Measurements from ENCODE around the gene SPOCK1. TPM values are rescaled to one million over a fixed set of nuclear protein-coding genes. Genes with fewer than 3 reads are reported as not detected.
A peak's percentile ranks its signal among the peaks of the same experiment; 100 is the strongest.

SPOCK1 gene
- total RNA-seq, 1 donor from 2014 or later: 8.4 TPM

- no peaks in the 10 kb centered on the region for H3K27me3 ChIP-seq (ENCODE audit: low read depth)
- intact Hi-C loops (cut with DNase I): no loop called here
Measured at GRCh38 chr5:137383909-137384308, 115.2 kb downstream of the SPOCK1 start.

GRCh38 chr5:137381555-137381954 is 117.6 kb downstream of the SPOCK1 start:
- no peaks in the 10 kb centered on the region for H3K4me1 ChIP-seq
- intact Hi-C loops (cut with DNase I): no loop called here
- H3K27ac ChIP-seq: no peak overlapping the region
- H3K27me3 ChIP-seq (ENCODE audit: low read depth): peaks cover 3% of the 10 kb centered on the region
- H3K9me3 ChIP-seq: peaks cover 6% of the 10 kb centered on the region
- no peak overlapping the region for H3K4me3 ChIP-seq
- H3K36me3 ChIP-seq: no peaks in the 10 kb centered on the region
- DNase-seq (no peak), ATAC-seq (no peak)
- no peak for TF ChIP-seq CTCF (IDR thresholded peaks at IDR 0.05)

More at GRCh38 chr5:137383909-137384308, 115.2 kb downstream of the SPOCK1 start:
- H3K9me3 ChIP-seq: peaks cover 6% of the 10 kb centered on the region
- TF ChIP-seq CTCF (IDR thresholded peaks at IDR 0.05): no peak
- no peaks in the 10 kb centered on the region for H3K36me3 ChIP-seq
- H3K27ac ChIP-seq: no peak overlapping the region
- ATAC-seq (no peak), DNase-seq (no peak)
- no peak overlapping the region for H3K4me3 ChIP-seq
- no peaks in the 10 kb centered on the region for H3K4me1 ChIP-seq

- DNase-seq (no peak), ATAC-seq (no peak)
- Histone ChIP-seq H3K27me3 (ENCODE audit: low read depth) (peaks cover 3% of the 10 kb centered on the region), H3K36me3 (no peaks in the 10 kb centered on the region), H3K4me3 (no peak overlapping the region), H3K9me3 (peaks cover 6% of the 10 kb centered on the region), H3K27ac (no peak overlapping the region), H3K4me1 (no peaks in the 10 kb centered on the region)
- TF ChIP-seq CTCF (IDR thresholded peaks at IDR 0.05): no peak
- intact Hi-C loops (cut with DNase I): no loop called here
Measured at GRCh38 chr5:137379555-137380286, 119.4 kb downstream of the SPOCK1 start.

GRCh38 chr5:137375741-137376526 is 123.2 kb downstream of the SPOCK1 start:
- intact Hi-C loops (cut with DNase I): no loop called here
- peaks cover 3% of the 10 kb centered on the region for H3K27me3 ChIP-seq (ENCODE audit: low read depth)
- H3K27ac ChIP-seq: no peak overlapping the region
- H3K36me3 ChIP-seq: no peaks in the 10 kb centered on the region
- DNase-seq: peak; percentile 82
- no peak for TF ChIP-seq CTCF (IDR thresholded peaks at IDR 0.05)
- no peak overlapping the region for H3K4me3 ChIP-seq
- H3K4me1 ChIP-seq: no peaks in the 10 kb centered on the region
- no peaks in the 10 kb centered on the region for H3K9me3 ChIP-seq
- peak; percentile 83 to 88 for ATAC-seq

- TF ChIP-seq CTCF (IDR thresholded peaks at IDR 0.05): no peak
- H3K4me3 ChIP-seq: no peak overlapping the region
- intact Hi-C loops (cut with DNase I): no loop called here
- H3K27me3 ChIP-seq (ENCODE audit: low read depth): peaks cover 3% of the 10 kb centered on the region
- ATAC-seq: no peak
- no peaks in the 10 kb centered on the region for H3K9me3 ChIP-seq
- H3K27ac ChIP-seq: no peak overlapping the region
- H3K36me3 ChIP-seq: no peaks in the 10 kb centered on the region
- H3K4me1 ChIP-seq: no peaks in the 10 kb centered on the region
- no peak for DNase-seq
Measured at GRCh38 chr5:137374110-137374714, 124.9 kb downstream of the SPOCK1 start.

Data from lower lobe of right lung (tissue), 2 donors.